GM19397 (cell line): ENCODE data around the gene SH3GL3.

Experiments
- ATAC-seq: cut with Tn5 transposase; IDR thresholded peaks from one replicate; pipeline ENCODE4 v1.9.1; 2021; ENCODE audit warnings: mild to moderate bottlenecking, moderate library complexity; ENCODE audit not compliant: unreplicated experiment

Gene SH3GL3

DNA sequence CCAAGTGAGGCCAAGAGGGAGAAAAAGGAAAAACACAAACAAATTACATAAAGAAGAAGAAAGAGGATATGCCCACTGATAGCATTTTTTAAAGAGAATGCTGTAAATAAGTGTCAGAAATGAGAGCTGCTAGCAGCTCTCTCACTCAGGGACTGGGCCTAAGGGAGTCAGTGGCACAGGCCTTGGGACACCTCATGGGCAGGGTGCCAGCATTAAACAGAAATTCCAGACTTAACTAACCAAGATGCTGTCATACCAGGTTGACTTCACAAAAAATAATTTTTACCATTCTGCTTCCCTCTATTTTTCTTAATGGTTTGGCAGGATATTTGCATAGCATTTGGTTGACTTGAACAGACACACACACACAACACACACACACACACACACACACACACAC, 114.5 kb downstream of the SH3GL3 start:
- no peak for ATAC-seq

DNA sequence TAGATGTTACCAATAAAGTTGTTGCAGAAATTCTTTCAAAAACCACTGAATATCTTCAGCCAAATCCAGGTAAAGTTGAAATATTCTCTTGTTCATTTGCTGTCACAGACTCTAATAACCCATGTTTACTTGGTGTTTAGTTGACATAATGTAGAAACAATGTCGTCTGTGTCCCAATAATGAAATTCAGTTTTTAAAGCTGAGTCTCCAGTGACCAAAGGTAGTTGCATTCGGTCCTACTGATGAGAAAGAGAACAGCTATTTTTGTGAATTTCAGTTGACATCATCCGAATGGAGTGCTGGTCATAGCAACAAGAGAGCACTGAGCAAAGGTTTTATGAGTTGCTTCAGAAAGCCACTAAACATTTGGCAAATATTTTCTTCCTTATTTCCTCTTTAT, 118.0 kb downstream of the SH3GL3 start:
- no peak for ATAC-seq

DNA sequence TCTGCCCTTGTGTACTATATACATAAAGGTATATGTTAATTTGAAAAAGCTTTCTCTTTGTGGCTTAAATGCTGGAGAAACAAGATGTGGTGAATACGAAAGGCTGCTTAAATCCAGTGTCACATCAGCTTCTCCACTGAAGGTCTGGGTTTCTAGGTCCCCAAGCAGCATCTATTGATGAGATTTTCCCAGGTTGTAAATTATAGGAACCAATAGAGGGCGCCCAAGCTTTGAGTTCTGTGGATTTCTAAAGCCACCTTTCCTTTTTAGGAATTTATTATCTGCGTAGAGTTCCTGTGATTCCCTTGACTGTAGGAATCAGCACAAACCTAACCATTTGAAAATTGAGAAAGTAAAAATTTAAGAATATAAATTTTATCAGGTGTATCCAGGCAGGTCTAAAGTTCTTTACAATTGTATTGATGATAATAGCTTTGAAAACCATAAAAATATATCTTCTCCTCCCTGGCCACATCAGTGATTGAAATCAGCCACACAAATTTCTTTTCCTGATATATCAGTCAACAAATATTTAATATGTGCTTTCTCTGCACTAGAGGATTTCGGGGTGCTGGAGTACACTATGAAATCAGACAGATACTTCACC, 118.5 kb downstream of the SH3GL3 start:
- no peak for ATAC-seq

DNA sequence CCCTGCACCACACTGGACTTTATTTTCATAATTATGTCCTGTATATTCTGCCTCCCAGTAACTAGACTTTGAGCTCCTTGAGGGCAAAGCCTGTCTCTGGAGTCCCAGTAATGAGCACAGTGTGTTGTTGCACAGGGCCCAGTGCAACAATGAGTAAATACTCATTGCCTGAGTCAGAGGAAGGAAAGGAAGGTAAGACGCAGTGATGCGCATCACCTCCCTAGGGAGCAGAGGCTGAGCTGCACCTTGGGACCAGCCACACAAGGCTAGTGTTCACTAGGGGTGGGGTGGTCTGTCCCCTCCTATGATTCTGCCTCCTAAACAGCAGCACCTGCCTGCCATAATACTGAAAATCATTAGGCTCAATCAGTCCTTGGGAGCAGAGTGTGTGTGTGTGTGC, 120.2 kb downstream of the SH3GL3 start:
- ATAC-seq, result no peak

DNA sequence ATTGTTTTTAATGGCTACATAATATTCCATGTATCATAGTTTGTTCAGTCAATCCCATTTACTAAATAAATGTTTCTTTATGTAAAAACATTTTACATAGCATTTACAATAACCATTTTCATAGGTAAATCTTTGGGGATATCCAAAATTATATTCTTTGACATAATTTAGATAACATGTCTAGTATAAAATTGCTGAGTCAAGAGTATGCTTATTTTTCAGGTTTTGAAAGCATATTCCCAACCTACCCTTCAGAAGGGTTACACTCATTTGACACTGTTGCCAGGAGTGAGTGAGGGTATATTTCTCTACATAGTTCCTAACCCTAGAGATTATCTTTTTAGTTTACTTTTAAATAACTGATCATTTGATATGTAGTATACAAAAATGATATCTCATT, 122.2 kb downstream of the SH3GL3 start:
- ATAC-seq, result no peak

DNA sequence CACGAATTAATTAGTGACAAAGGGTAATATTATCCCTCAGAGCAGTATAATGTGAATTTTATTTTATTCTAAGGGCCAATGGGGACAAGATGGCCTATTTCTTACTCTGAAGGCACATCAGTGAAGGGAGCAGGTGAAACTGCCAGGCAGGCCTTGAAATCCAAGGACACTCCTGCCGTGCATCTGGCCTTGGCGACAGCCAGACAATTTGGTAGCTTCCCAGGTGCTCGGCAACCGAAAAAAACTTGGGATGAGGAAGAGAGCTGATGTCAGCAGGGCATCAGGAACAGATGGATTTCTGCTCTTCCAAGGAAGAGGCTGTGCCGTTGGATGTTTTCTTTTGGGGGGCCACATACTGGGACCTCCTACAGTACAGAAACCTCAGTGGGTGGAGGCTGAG, 123.6 kb downstream of the SH3GL3 start:
- ATAC-seq, result no peak

DNA sequence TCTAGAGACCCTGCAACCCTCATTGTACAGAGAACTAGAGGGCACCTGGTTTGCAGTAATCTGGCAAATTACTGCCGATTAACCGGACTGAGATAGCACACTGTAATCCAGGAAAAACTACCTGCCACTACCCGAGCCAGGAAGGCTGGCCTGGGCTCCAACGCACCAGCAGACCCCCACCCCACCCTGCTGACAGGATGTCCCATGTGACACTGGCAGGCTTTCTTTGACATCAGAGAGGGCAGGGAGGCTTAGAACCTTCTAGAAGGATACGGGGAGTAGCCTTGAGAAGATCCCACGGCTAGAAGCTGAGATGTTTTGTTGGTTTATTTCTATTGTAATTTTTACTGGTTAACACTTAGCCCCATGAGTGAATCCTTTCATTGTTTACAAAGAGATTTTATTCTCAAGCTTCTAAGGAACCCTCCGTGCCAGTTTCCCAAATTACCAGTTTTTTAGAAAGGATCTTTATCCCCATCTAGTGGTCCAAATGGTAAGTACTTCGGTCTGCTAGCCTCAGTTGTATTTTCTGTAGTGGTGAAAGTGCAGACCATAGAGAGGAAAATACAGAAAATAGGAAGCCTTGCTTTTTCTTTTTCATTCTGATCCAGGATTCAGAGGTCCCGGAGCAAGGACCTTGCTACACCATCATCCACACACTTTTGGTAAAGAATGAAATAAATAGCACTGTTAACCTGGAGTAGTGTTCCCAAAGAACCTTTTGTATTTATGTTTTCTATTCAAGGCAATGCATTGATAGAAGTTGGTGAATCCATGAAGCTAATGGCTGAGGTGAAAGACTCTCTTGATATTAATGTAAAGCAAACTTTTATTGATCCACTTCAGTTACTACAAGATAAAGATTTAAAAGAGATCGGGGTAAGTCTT, 124.9 kb downstream of the SH3GL3 start:
- ATAC-seq, result no peak

DNA sequence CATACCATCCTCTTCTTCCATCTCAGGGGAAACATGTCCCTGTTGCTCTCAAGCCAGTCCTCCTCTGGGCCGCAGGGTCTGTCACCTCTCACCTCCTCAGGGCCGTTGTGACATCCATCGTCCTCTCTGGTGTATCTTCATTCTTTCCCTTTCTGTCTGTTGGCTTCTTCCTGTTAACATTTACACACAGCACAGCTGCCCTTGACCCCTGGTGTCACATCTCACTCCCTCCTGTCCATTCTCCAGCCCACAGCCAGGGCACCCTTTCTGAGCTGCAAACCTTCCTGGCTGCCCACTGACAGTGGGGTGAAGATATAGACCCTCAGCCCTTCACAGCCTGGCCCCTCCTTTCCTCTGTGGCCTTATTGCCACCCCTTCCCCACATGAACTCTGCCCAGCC, 127.2 kb downstream of the SH3GL3 start:
- ATAC-seq, result no peak

DNA sequence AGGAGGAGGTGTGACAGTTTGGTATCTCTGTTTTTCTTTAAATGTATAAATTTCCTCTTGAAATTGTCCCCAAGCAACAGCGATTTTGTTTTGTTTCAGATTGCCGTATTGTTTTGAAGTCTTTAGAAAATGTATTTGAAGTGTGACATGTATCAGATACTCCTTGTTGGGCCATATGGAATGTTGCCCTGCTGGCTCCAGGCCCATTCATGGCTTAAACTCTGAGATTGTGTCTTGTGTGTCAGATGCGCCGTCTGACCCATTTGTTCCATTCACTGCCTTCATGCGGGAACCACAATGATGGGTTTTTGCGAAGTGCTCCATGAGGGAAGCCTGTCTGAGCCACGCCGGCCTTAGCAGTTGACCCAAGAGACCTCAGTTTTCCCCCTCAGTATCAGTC, 131.6 kb downstream of the SH3GL3 start:
- ATAC-seq, result no peak

DNA sequence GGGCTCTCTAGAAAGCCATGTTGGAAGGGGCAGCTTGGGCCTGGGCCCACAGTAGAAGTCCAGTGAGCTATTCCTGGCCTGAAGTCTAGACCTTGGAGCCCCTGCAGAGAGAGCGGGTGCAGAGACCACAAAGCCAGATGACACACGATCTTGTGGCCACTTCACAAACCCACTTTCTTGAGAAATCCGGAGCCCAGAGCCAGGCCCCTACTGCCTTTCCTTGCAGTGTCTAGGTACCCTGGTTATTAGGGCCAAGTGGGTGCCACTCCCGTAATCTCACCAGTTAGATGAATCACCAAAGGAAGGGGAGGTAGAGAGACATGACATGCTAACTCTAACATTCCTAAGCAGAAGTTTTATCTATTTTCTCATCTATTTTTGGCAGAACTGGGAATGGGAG, 134.2 kb downstream of the SH3GL3 start:
- no peak for ATAC-seq

DNA sequence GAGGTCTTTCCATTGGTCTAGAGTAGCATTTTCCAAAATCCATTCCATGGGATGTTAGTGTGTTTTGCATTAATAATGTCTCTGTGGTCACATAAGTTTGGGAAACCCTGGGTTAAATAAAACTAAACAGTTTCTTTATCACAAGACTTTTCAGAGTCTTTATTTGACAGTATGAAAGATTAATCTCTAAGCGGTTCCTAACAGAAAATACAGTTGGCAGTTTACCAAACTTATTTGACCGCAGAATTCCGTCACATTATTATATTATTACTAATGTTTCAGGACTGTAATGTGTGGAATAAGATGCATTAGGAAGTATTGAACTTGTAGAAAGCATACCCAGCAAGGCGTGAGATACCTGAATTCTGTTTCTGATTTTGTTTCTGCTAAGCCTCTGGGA, 135.2 kb downstream of the SH3GL3 start:
- ATAC-seq, result no peak

DNA sequence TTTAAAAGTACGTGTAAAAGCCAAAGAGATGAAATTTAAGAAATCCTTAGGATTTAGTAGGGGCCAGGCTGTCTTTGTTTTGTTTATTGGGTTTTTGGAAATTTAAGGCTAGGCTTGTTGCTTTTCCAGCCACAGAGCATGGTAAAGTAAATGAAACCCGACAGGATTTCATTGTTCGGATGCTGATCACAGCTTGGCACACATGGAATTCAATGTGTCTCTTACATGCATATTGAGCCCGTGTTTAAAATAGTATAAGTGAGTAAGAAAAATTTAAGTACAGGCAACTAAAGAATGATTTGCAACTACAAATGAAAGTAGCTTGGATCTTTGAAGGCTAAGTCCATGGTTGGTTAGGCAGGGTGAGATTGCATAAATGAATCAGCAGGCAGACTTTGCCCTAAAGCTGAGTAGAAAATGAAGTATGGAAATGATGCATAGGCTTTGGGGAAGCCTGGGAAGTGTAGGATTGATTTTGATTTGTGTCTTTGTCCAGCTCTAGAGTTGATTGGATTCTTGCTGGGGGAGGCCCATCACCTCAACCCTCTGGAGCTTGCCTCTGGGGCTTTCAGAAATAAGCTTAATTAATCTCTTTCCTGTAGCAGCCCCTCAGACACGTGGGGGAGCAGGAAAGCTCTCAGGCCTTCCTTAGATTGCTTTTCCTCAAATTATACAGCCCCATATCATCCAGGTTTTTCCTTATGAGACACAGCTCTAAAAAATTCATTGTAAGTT, 138.6 kb downstream of the SH3GL3 start:
- ATAC-seq, result no peak

DNA sequence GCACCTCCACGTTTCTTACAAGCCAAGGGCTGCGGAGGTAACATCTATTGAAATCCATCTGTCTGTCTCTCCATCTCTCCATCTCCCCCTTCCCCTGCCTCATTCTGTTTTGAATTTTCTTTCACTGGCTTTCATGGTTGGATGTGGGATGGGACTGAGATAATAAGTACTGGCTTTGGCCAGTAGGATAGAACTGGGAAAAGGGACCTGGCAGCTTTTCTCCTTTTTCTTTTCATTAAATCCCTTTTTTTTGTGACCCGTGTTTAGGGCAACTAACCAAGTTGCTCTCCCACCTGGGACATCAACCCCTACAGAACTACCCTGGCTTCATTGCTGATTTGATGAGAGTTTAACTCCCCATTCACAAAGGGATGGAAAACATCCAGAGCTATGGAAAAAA, 139.9 kb downstream of the SH3GL3 start:
- ATAC-seq, result no peak

DNA sequence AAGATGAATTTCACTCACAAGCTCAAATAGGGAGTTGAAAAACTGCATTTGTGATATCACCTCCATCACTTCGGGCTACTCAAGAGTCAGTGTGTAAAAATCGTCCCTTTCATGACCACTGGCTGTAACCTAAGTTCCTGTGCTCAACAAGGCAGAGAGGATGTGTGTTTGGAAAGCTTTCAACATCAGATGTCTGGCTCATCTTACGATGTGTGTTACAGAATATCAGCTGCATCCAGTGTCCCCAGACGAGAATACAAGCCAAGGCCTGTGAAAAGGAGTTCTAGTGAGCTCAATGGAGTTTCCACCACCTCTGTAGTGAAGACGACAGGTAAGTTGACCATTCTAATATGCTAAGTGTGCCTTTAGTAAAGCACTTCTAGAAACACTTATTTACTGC, 141.3 kb downstream of the SH3GL3 start:
- ATAC-seq, result no peak

DNA sequence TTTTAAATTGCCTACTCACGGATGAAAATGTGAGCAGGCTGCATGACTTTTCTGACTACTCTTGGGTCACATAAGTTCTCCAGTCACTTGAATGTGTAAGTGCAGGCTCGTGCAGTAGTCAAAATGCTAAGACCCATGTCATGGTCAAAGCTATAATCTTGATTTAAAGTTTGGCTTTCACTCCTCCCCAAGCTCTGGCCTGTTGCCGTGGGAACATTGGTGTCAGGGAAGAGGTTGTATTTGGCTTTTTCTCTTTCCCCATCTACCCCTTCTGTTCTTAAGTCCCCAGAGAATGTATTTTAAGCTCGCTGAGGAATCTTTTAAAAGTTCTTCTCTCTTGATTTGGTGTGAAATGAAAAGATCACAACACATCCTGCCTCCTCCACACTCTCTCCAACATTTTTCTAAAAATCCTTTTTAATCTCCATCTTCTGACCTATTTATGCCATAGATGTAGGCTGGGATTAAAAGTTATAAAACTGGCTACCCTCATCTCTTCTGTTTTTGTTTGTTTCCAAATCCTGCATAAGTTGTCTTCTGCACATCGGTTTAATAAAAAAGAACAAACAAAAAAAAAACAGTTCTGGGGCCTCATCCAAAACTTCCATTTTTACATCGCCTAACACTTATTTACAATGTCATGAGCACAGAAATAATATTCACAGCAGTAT, 145.4 kb downstream of the SH3GL3 start:
- no peak for ATAC-seq

DNA sequence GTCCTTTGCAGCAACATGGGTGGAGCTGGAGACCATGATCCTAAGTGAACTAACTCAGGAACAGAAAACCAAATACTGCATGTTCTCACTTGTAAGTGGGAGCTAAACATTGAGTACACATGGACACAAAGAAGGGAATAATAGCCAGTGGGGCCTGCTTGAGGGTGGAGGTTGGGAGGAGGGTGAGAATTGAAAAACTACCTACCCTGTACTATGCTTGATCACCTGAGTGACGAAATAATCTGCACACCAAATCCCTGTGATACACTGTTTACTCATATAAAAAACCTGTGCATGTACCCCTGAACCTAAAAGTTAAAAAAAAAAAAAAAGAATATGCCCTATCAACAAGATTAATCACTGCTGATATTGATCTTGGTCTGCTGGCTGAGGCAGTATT, 148.1 kb downstream of the SH3GL3 start:
- no peak for ATAC-seq

DNA sequence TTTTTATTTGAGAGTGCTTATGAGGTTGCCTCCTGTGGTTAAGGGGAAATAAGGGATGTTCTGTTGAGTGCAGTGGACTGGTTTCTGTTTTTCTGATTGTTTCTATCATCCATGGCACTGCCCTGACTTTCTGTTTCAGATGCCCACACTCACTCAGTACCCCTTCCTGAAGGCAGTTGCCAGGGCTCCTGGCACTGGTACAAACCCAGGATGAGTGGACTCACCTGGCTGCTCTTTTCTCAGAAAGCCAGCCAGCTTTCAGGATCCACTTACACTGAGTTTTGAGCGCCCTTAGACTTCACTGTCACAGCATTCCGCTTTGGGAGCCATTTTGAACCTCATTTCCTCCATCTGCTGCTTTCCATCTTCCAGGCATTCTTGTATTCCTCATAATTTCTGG, 150.9 kb downstream of the SH3GL3 start:
- ATAC-seq, result no peak

DNA sequence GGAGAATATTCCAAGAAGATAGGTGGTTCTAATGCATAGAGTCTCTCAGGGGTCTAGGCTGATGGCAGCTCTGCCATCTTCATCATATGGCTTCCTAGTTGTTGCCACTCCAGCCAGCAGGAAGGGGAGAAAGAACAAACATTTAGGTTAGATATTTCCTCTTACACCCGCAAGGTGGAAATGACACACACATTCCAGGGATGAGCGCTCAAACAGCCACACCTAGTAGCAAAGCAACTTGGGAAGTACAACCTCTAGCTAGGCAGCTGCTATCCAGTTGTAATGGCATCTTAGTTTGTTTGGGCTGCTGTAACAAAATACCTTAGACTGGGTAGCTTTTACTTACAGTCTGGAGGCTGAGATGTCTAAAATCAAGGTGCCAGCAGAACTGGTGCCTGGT, 154.9 kb downstream of the SH3GL3 start:
- no peak for ATAC-seq

DNA sequence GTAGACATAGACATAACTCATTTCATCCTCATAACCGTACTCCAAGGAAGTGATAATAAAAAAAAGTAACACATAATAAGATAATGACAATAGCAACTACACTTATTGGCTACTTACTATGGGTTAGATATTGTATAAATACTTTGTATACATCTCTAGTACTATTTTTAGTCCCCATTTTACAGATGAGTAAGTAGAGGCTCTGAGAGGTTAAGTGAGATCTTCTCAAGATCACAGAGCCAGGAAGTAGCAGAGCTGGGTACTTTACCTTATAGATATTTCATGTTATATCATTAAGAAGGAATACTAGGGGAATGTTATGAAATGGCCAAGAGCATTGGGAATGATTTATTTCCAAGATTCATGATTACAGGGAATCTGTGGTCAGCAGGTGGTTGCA, 157.4 kb downstream of the SH3GL3 start:
- ATAC-seq, result no peak

DNA sequence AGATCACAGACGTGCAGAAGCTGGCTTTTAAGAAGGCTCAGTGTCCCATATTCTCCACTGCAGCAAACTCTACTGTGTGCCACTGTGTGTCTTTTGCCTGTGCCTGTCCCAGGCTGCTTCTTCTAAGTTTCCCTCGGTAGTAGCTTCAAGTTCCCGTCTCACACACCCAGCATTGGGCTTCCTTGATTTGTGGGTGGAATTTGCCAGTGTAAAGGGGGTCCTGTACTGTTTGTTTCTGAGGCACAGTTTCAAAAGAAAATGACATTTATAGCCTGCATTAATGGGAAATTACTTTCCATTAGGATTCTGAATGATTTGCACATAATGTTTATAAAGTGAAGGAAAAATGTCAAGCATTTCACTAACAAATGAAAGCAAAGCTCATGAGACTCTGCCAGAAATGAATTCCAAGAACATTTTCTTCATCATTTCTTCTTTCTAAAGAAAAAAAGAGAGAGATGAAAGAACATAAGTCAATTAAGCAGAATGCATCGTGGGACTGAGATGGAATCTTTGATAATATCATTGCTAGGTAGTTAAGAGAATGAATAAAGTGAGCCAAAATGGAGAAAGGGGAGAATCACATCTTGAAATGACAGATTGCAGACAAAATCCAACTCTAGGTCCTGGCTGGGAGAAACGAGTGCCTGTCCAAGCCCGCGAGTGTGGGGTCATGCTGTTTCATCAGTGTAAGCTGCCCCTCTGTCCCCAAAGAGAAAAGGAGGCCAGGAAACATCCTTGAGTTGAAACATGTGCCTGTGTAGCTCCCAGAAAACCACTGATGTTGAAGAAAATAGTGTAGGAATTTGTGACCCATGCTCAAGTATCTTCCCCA, 158.2 kb downstream of the SH3GL3 start:
- no peak for ATAC-seq

DNA sequence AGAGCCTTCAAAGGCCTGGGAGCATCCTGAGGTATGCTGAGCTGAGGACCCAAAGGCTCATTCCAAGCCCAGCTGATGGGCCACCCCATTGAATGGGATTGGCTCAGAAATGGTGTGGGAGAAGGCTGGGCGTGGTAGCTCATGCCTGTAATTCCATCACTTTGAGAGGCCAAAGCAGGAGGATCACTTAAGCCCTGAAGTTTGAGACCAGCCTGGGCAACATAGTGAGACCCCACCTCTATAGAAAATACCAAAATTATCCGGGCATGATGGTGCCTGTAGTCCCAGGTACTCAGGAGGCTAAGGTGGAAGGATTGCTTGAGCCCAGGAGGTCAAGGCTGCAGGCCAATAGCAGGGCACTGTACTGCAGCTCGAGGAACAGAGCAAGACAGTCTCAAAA, 163.0 kb downstream of the SH3GL3 start:
- ATAC-seq, result no peak
